ENCODE results near the gene USP22. TPM values are rescaled to one million over a fixed set of nuclear protein-coding genes. Genes with fewer than 3 reads are reported as not detected.

The USP22 gene
- total and polyA plus RNA-seq, 2 of the 13 experiments (the other 11 are each of a cell fraction or from before 2014, with no cell fraction given) = 98.0 to 130 TPM

GRCh38 chr17:20992987-20993862, 49.6 kb downstream of the USP22 start (continued):
- TF ChIP-seq ZNF607 (CRISPR knock-in tag; IDR thresholded peaks at IDR 0.05; ENCODE audit: borderline replicate concordance) (no peak), ZNF235 (CRISPR knock-in tag; IDR thresholded peaks at IDR 0.05; ENCODE audit: borderline replicate concordance) (no peak), SUZ12 (IDR thresholded peaks at IDR 0.05; ENCODE audit: low read depth, low read length) (no peak), HNF4A (CRISPR knock-in tag; IDR thresholded peaks at IDR 0.05) (no peak), ZNF879 (CRISPR knock-in tag; IDR thresholded peaks at IDR 0.05) (no peak), NCOA1 (CRISPR knock-in tag; IDR thresholded peaks at IDR 0.05) (no peak), ZFP36L2 (CRISPR knock-in tag; IDR thresholded peaks at IDR 0.05) (no peak), RAD51 (IDR thresholded peaks at IDR 0.05; ENCODE audit: borderline replicate concordance) (no peak), ZNF124 (CRISPR knock-in tag; IDR thresholded peaks at IDR 0.05) (no peak), ZNF33B (CRISPR knock-in tag; IDR thresholded peaks at IDR 0.05) (no peak), SP4 (CRISPR knock-in tag; IDR thresholded peaks at IDR 0.05) (no peak), ZNF530 (CRISPR knock-in tag; IDR thresholded peaks at IDR 0.05; ENCODE audit: low read depth) (no peak), ZNF672 (CRISPR knock-in tag; IDR thresholded peaks at IDR 0.05) (no peak), ZUFSP (CRISPR knock-in tag; IDR thresholded peaks at IDR 0.05; ENCODE audit: borderline replicate concordance) (no peak), RERE (CRISPR knock-in tag; IDR thresholded peaks at IDR 0.05; ENCODE audit: low read depth) (no peak), MED1 (CRISPR knock-in tag; IDR thresholded peaks at IDR 0.05) (no peak), NR2C2 (CRISPR knock-in tag; IDR thresholded peaks at IDR 0.05; ENCODE audit: borderline replicate concordance) (no peak), STAG1 (CRISPR knock-in tag; IDR thresholded peaks at IDR 0.05) (peak; percentile 66), ZNF17 (CRISPR knock-in tag; IDR thresholded peaks at IDR 0.05) (no peak)
- TF ChIP-seq, protein P1, sequence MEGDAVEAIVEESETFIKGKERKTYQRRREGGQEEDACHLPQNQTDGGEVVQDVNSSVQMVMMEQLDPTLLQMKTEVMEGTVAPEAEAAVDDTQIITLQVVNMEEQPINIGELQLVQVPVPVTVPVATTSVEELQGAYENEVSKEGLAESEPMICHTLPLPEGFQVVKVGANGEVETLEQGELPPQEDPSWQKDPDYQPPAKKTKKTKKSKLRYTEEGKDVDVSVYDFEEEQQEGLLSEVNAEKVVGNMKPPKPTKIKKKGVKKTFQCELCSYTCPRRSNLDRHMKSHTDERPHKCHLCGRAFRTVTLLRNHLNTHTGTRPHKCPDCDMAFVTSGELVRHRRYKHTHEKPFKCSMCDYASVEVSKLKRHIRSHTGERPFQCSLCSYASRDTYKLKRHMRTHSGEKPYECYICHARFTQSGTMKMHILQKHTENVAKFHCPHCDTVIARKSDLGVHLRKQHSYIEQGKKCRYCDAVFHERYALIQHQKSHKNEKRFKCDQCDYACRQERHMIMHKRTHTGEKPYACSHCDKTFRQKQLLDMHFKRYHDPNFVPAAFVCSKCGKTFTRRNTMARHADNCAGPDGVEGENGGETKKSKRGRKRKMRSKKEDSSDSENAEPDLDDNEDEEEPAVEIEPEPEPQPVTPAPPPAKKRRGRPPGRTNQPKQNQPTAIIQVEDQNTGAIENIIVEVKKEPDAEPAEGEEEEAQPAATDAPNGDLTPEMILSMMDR (CRISPR knock-in tag; IDR thresholded peaks at IDR 0.05) = peak; percentile 73
- TF ChIP-seq, protein P2, sequence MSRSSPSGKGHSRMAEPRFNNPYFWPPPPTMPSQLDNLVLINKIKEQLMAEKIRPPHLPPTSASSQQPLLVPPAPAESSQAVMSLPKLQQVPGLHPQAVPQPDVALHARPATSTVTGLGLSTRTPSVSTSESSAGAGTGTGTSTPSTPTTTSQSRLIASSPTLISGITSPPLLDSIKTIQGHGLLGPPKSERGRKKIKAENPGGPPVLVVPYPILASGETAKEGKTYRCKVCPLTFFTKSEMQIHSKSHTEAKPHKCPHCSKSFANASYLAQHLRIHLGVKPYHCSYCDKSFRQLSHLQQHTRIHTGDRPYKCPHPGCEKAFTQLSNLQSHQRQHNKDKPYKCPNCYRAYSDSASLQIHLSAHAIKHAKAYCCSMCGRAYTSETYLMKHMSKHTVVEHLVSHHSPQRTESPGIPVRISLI (CRISPR knock-in tag; IDR thresholded peaks at IDR 0.05; ENCODE audit: borderline replicate concordance) = peak; percentile 92
